ENCODE results near the gene RAB11A.

- TF ChIP-seq CTCF (IDR thresholded peaks at IDR 0.05; ENCODE audit: insufficient read depth, low read length) (no peak), GABPA (IDR thresholded peaks at IDR 0.05; ENCODE audit: low read depth) (no peak), POLR2AphosphoS5 (IDR thresholded peaks at IDR 0.05; ENCODE audit: low read depth) (no peak), REST (IDR thresholded peaks at IDR 0.05; ENCODE audit: insufficient replicate concordance, low read depth) (no peak), SPI1 (IDR thresholded peaks at IDR 0.05; ENCODE audit: borderline replicate concordance, low read depth) (no peak)
Measured at GRCh38 chr15:65920825-65921309, 51.6 kb downstream of the RAB11A start.

Measured in HL-60 (cell line).